Endothelial cell of umbilical vein (primary cell): Measurements from ENCODE around the gene C8B. TPM values are rescaled to one million over a fixed set of nuclear protein-coding genes. Genes with fewer than 3 reads are reported as not detected.

ENCODE experiments used
- BruUV-seq: library from RNA; stranded (reverse); fragments of 400-500 nt; replicated peaks from 2 replicates; lab custom pipeline; 2021; lab: Mats Ljungman, UMichigan
- CTCF ChIA-PET: fragments of 300-600, 350-600 bp; sonication (Branson Sonifier 250); formaldehyde crosslinking; loops from one replicate; lab custom pipeline; 2021; ENCODE audit warnings: antibody characterized with exemption, inconsistent platforms; lab: Charles Lee
- POLR2A ChIA-PET: fragments of 300-600, 350-600 bp; sonication (Branson Sonifier 250); formaldehyde crosslinking; loops from one replicate; lab custom pipeline; 2021; ENCODE audit warnings: antibody characterized with exemption, inconsistent platforms; lab: Charles Lee
- DNase-seq: peaks from one replicate; pipeline ENCODE4 v3.0.0-alpha.2; 2011; ENCODE audit warnings: low read depth, low spot score
- FAIRE-seq: peaks from 2 replicates; lab custom pipeline; 2011; peaks lifted over from hg19 to GRCh38; lab: Jason Lieb, UNC
- H2AFZ ChIP-seq: 2 replicates; pipeline ENCODE4 v1.6.0; 2012; ENCODE audit warnings: low read depth, low read length, control low read depth, inconsistent platforms
- H3K27ac ChIP-seq: 2 replicates; pipeline ENCODE4 v1.5.1; 2011; ENCODE audit warnings: low read depth, mild to moderate bottlenecking, control low read depth, low read length, moderate library complexity; ENCODE audit not compliant: insufficient read depth
- H3K27me3 ChIP-seq, 2 experiments: 2 replicates each; pipeline versions ENCODE4 v1.6.0 to v1.6.1; 2011; ENCODE audit warnings: low read length in 2 of 2, mixed read lengths in 1 of 2; ENCODE audit not compliant: control insufficient read depth in 2 of 2, insufficient read depth in 2 of 2
- H3K36me3 ChIP-seq, 2 experiments: 2 replicates in 1 of 2; 3 replicates in 1 of 2; pipeline ENCODE4 v1.5.1; 2011; ENCODE audit warnings: low read length in 2 of 2, mild to moderate bottlenecking in 1 of 2, moderate library complexity in 1 of 2; ENCODE audit not compliant: control insufficient read depth in 2 of 2, insufficient read depth in 2 of 2; ENCODE audit errors: extremely low read depth in 1 of 2
- H3K4me1 ChIP-seq: 3 replicates; pipeline ENCODE4 v1.5.1; 2011; ENCODE audit warnings: mild to moderate bottlenecking, low read length; ENCODE audit not compliant: control insufficient read depth, insufficient read depth; ENCODE audit errors: extremely low read depth
- H3K4me2 ChIP-seq: 2 replicates; pipeline ENCODE4 v1.6.1; 2011; ENCODE audit warnings: low read length, control low read depth, mixed read lengths; ENCODE audit not compliant: insufficient read depth
- H3K4me3 ChIP-seq, 3 experiments: fragments of 200-600 bp in 1 of 3; sonication (generic), shearing (Covaris generic) in 1 of 3; replicated peaks in 1 of 3; 2 replicates each; pipeline ENCODE4 v1.5.1; 2011 to 2016; ENCODE audit warnings: control low read depth in 3 of 3, low read length in 3 of 3, mild to moderate bottlenecking in 2 of 3, inconsistent platforms in 1 of 3, low read depth in 1 of 3, moderate library complexity in 1 of 3; ENCODE audit not compliant: insufficient read depth in 1 of 3
- H3K79me2 ChIP-seq: 2 replicates; pipeline ENCODE4 v1.6.0; 2012; ENCODE audit warnings: low read length, inconsistent platforms; ENCODE audit not compliant: control insufficient read depth, insufficient read depth
- H3K9ac ChIP-seq: replicated peaks from 2 replicates; pipeline ENCODE3; 2011; ENCODE audit warnings: low read length, control low read depth; ENCODE audit not compliant: insufficient read depth; ENCODE audit errors: extremely low read depth
- H3K9me1 ChIP-seq: replicated peaks from 3 replicates; pipeline ENCODE4 v1.6.0; 2011; ENCODE audit warnings: mild to moderate bottlenecking, low read length; ENCODE audit not compliant: control insufficient read depth, insufficient read depth; ENCODE audit errors: extremely low read depth
- H3K9me3 ChIP-seq: replicated peaks from 2 replicates; pipeline ENCODE4 v1.5.1; 2012; ENCODE audit warnings: low read length, inconsistent platforms; ENCODE audit not compliant: control insufficient read depth, insufficient read depth
- H4K20me1 ChIP-seq: replicated peaks from 2 replicates; pipeline ENCODE3; 2011; ENCODE audit warnings: mild to moderate bottlenecking, low read length; ENCODE audit not compliant: control insufficient read depth, insufficient read depth; ENCODE audit errors: extremely low read depth
- EZH2 ChIP-seq: IDR thresholded peaks from 2 replicates; pipeline ENCODE4 v1.6.1; 2012; ENCODE audit warnings: borderline replicate concordance, low read depth, mild to moderate bottlenecking, moderate library complexity, low read length, inconsistent platforms; ENCODE audit not compliant: severe bottlenecking
- FOS ChIP-seq: IDR thresholded peaks from 2 replicates; pipeline ENCODE4 v1.6.1; 2011; ENCODE audit warnings: mild to moderate bottlenecking, low read length, moderate library complexity, borderline replicate concordance; ENCODE audit not compliant: insufficient read depth
- GATA2 ChIP-seq: IDR thresholded peaks from 2 replicates; pipeline ENCODE4 v1.7.0; 2011; ENCODE audit warnings: low read depth, mild to moderate bottlenecking, moderate library complexity, mixed read lengths, low read length; ENCODE audit not compliant: insufficient read length, insufficient read depth
- JUN ChIP-seq: IDR thresholded peaks from 2 replicates; pipeline ENCODE4 v1.6.1; 2011; ENCODE audit warnings: borderline replicate concordance, low read depth; ENCODE audit not compliant: insufficient read length, insufficient read depth
- MAX ChIP-seq: IDR thresholded peaks from 2 replicates; pipeline ENCODE4 v1.6.1; 2011; ENCODE audit not compliant: insufficient read depth, insufficient read length
- MYC ChIP-seq: IDR thresholded peaks from one replicate; pipeline ENCODE4 v1.6.1; 2011; ENCODE audit warnings: mild to moderate bottlenecking, low read depth, low read length
- POLR2A ChIP-seq: IDR thresholded peaks from 2 replicates; pipeline ENCODE4 v1.6.1; 2012; ENCODE audit warnings: low read depth, mild to moderate bottlenecking, control low read depth, low read length
- POLR2AphosphoS5 ChIP-seq: IDR thresholded peaks from 2 replicates; pipeline ENCODE4 v1.6.1; 2012; ENCODE audit warnings: low read depth, mild to moderate bottlenecking, control low read depth, low read length, moderate library complexity; ENCODE audit not compliant: insufficient read depth
- dilution Hi-C: fragments of 300-500 bp; cut with MboI; formaldehyde crosslinking; loops from one replicate; pipeline ENCODE4 v1.15.0; 2019; ENCODE audit warnings: low sequenced_read_pairs; ENCODE audit not compliant: extremely low pct_ligation_motif_present
- intact Hi-C: fragments of 100-400 bp; cut with micrococcal nuclease; formaldehyde crosslinking; loops from one replicate; pipeline ENCODE4 v1.10.0; 2022
- polyA plus RNA-seq, 4 experiments: library from polyadenylated mRNA; depleted of rRNA in 3 of 4; stranded (reverse) in 3 of 4; unstranded in 1 of 4; fragments of >200 nt; gene quantifications; 2 replicates each; pipeline versions ENCODE4 v1.2.1 to v1.2.3, GENCODE V29; 2011 to 2012; ENCODE audit warnings: missing spikeins in 1 of 4
- total RNA-seq: library from RNA; stranded (reverse); gene quantifications from 2 replicates; pipeline ENCODE4 v1.2.3, GENCODE V29; 2021
- TF ChIP-seq, protein P1 (sequence below), 2 donors: IDR thresholded peaks; 1 replicate in 1 of 2; 2 replicates in 1 of 2; pipeline ENCODE4 v1.5.1; 2011; ENCODE audit warnings: low read length in 2 of 2, mild to moderate bottlenecking in 2 of 2, moderate library complexity in 2 of 2, control low read depth in 1 of 2, inconsistent platforms in 1 of 2, low read depth in 1 of 2; ENCODE audit not compliant: insufficient read depth in 1 of 2; ENCODE audit errors: extremely low read depth in 1 of 2

The C8B gene
- total and polyA plus RNA-seq, 2 donors (not counting 3 experiments of a cell fraction or from before 2014, with no cell fraction given): not detected

GRCh38 chr1:56938646-56939045 is 27.2 kb downstream of the C8B start:
- H3K4me3 ChIP-seq: no peak overlapping the region
- FAIRE-seq (no peak), DNase-seq (no peak)
- TF ChIP-seq POLR2AphosphoS5 (no peak), MYC (no peak), EZH2 (no peak), POLR2A (no peak), MAX (no peak), GATA2 (no peak), JUN (no peak), FOS (no peak)
- TF ChIP-seq, protein P1, sequence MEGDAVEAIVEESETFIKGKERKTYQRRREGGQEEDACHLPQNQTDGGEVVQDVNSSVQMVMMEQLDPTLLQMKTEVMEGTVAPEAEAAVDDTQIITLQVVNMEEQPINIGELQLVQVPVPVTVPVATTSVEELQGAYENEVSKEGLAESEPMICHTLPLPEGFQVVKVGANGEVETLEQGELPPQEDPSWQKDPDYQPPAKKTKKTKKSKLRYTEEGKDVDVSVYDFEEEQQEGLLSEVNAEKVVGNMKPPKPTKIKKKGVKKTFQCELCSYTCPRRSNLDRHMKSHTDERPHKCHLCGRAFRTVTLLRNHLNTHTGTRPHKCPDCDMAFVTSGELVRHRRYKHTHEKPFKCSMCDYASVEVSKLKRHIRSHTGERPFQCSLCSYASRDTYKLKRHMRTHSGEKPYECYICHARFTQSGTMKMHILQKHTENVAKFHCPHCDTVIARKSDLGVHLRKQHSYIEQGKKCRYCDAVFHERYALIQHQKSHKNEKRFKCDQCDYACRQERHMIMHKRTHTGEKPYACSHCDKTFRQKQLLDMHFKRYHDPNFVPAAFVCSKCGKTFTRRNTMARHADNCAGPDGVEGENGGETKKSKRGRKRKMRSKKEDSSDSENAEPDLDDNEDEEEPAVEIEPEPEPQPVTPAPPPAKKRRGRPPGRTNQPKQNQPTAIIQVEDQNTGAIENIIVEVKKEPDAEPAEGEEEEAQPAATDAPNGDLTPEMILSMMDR (IDR thresholded peaks at IDR 0.05; ENCODE audit: extremely low read depth in 1 of 2, insufficient read depth in 1 of 2, low read depth in 1 of 2, low read length in 2 of 2): no peak
- H3K27ac ChIP-seq: no peak overlapping the region
- no peak overlapping the region for H3K4me2 ChIP-seq
- no peaks in the 10 kb centered on the region for H3K79me2 ChIP-seq
- no peaks in the 10 kb centered on the region for H3K27me3 ChIP-seq
- H3K4me1 ChIP-seq: no peaks in the 10 kb centered on the region
- dilution Hi-C loops (no loop called here), intact Hi-C loops (no loop called here)
- ChIA-PET CTCF (no interaction called here), POLR2A (no interaction called here)
- H3K9me3 ChIP-seq: no peaks in the 10 kb centered on the region
- H3K36me3 ChIP-seq: no peaks in the 10 kb centered on the region
- H4K20me1 ChIP-seq: no peaks in the 10 kb centered on the region
- BruUV-seq: no TSS peak
- no peak overlapping the region for H3K9ac ChIP-seq
- H2AFZ ChIP-seq: no peak overlapping the region
- H3K9me1 ChIP-seq: no peaks in the 10 kb centered on the region
